K562 (cell line): ENCODE measurements around the gene PPP1CA. TPM values are rescaled to one million over a fixed set of nuclear protein-coding genes. Genes with fewer than 3 reads are reported as not detected.

Source experiments
- DEAF1 ChIP-seq: fragments of 450-650 bp; formaldehyde crosslinking; IDR thresholded peaks from 2 replicates; pipeline ENCODE4 v1.4.0; 2020; ENCODE audit warnings: mild to moderate bottlenecking, moderate library complexity
- HMGXB4 ChIP-seq: sonication (generic); formaldehyde crosslinking; IDR thresholded peaks from 2 replicates; pipeline ENCODE4 v1.8.1; 2023; ENCODE audit warnings: mild to moderate bottlenecking, missing genetic modification reagents
- JUND ChIP-seq, 2 experiments: IDR thresholded peaks; 2 replicates in 1 of 2; 3 replicates in 1 of 2; pipeline ENCODE4 v1.6.1; 2011; ENCODE audit warnings: borderline replicate concordance in 2 of 2, low read depth in 2 of 2, low read length in 2 of 2, improper control_type of control experiment in 1 of 2, missing biosample characterization in 1 of 2, missing genetic modification characterization in 1 of 2, missing genetic modification reagents in 1 of 2
- LARP7 ChIP-seq: fragments of 450-650 bp; IDR thresholded peaks from 2 replicates; pipeline ENCODE4 v1.6.1; 2016
- MYBL2 ChIP-seq, 2 experiments: fragments of 450-650 bp in 1 of 2; sonication (generic) in 1 of 2; formaldehyde crosslinking in 1 of 2; IDR thresholded peaks; 2 replicates each; pipeline versions ENCODE4 v1.6.1 to v1.8.1; 2017 to 2022; ENCODE audit warnings: borderline replicate concordance in 1 of 2, inconsistent platforms in 1 of 2, low read depth in 1 of 2, mild to moderate bottlenecking in 1 of 2, missing genetic modification reagents in 1 of 2, moderate library complexity in 1 of 2
- NELFE ChIP-seq: IDR thresholded peaks from 2 replicates; pipeline ENCODE4 v1.6.1; 2011; ENCODE audit warnings: mild to moderate bottlenecking; ENCODE audit not compliant: insufficient read depth, insufficient read length
- NFIX ChIP-seq: fragments of 250-450 bp; sonication (Bioruptor Pico); IDR thresholded peaks from 2 replicates; pipeline ENCODE4 v1.4.0; 2020; ENCODE audit warnings: low read depth, mild to moderate bottlenecking, moderate library complexity
- PHF8 ChIP-seq: fragments of 200-600 bp; sonication (generic); IDR thresholded peaks from 2 replicates; pipeline ENCODE4 v1.6.1; 2012; ENCODE audit warnings: mixed run types, mild to moderate bottlenecking, inconsistent platforms, low read length, moderate library complexity, borderline replicate concordance
- RB1 ChIP-seq: fragments of 450-650 bp; IDR thresholded peaks from 2 replicates; pipeline ENCODE4 v1.6.1; 2017; ENCODE audit warnings: low read depth, mild to moderate bottlenecking
- ZNF277 ChIP-seq: fragments of 250-450 bp; sonication (Bioruptor Pico); IDR thresholded peaks from 2 replicates; pipeline ENCODE4 v1.8.0; 2022; ENCODE audit warnings: inconsistent platforms, mild to moderate bottlenecking, moderate library complexity, borderline replicate concordance
- ZNF407 ChIP-seq: fragments of 450-650 bp; IDR thresholded peaks from 2 replicates; pipeline ENCODE4 v1.6.1; 2016; ENCODE audit warnings: low read depth
- polyA plus RNA-seq, 8 experiments: library from polyadenylated mRNA; depleted of rRNA in 4 of 8; stranded (reverse) in 5 of 8; unstranded in 3 of 8; fragments of >200 nt; fragmentation: Nextera tagmentation in 2 of 8; fragmentation: Illumina TruSeq in 1 of 8; extraction: Ambion mirVana in 2 of 8; extraction: Trizol in 1 of 8; gene quantifications; 2 replicates each; pipeline versions ENCODE4 v1.2.1 to v1.2.3, GENCODE V29; 2011 to 2014; ENCODE audit warnings: inconsistent platforms in 1 of 8, missing spikeins in 1 of 8
- total RNA-seq, 7 experiments: library from RNA; depleted of rRNA in 6 of 7; stranded (reverse); fragments of >200 nt in 6 of 7; fragmentation: Illumina TruSeq in 2 of 7; extraction: Trizol in 2 of 7; gene quantifications; 2 replicates each; pipeline versions ENCODE4 v1.2.1 to v1.2.3, GENCODE V29; 2011 to 2021; ENCODE audit warnings: low replicate concordance in 1 of 7

The PPP1CA gene
- total and polyA plus RNA-seq, 9 of the 15 experiments (the other 6 are each of a cell fraction or from before 2014, with no cell fraction given) = 18.2 to 242 (median 188) TPM

GRCh38 chr11:67352546-67353316 lies 48.9 kb downstream of the PPP1CA start (continued):
- TF ChIP-seq ZNF407 (no peak), ZNF277 (CRISPR knock-in tag) (no peak), NFIX (CRISPR knock-in tag) (no peak), DEAF1 (CRISPR knock-in tag) (no peak), HMGXB4 (CRISPR knock-in tag) (no peak), PHF8 (no peak), MYBL2 (IDR thresholded peaks at IDR 0.05; ENCODE audit: low read depth) (no peak), MYBL2 (CRISPR knock-in tag; IDR thresholded peaks at IDR 0.05; ENCODE audit: borderline replicate concordance) (no peak), LARP7 (0 out of 2 replicates have a peak, but pooled peaks have one; percentile 46), NELFE (no peak), RB1 (0 out of 2 replicates have a peak, but pooled peaks have one; percentile 8), JUND (IDR thresholded peaks at IDR 0.05; ENCODE audit: borderline replicate concordance, low read depth, low read length) (no peak), JUND (tag; IDR thresholded peaks at IDR 0.05; ENCODE audit: borderline replicate concordance, low read depth, low read length) (no peak)
